ENCODE results near the gene PTBP2.

Gene PTBP2

DNA sequence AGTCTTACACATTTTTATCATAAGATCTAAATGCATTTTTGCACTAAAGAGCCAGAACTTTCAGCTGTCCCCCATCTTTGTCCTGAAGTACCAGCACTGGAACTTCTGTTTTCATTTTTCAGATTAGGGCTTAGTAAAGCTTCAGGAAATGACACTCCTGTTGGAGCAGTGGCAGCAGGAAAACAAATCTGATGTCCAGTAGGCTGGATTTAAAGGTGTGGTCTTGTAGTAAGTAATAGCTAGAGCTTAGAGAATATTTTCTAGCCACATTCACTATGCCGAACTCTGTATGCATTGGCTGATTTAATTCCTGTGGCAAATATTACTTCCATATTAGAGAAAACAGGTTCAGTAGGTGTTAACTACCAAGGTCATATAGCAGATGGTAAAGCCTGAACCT lies 103.6 kb downstream of the PTBP2 start:
- DNase-seq: no peak

DNA sequence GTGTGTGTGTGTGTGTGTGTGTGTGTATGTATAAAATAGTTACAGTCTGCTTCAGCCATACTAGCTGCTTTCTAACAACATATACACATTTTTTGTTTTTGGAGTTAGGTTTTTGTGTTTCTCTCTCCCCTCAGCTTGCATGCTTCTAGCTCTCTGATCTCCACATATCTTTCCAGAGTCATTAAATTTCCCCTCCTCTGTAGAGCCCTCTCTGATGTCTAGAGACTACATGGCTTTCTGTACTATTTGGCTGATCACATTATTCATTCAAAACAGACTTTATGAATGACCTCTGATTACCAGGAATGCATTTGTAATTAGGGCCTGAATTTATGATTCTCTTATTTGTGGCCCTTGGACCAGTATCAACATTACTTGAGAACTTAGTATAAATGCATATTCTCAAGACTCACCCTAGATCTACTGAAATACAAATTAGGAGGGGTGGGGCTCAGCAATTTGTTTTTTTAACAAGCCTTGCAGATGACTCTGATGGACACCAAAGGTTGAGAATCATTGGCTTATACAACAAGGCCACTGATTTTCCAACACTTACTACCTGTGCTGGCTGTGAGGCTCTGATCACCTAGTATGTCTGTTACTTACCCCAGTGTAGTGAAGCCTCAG lies 104.5 kb downstream of the PTBP2 start:
- no peak for DNase-seq

DNA sequence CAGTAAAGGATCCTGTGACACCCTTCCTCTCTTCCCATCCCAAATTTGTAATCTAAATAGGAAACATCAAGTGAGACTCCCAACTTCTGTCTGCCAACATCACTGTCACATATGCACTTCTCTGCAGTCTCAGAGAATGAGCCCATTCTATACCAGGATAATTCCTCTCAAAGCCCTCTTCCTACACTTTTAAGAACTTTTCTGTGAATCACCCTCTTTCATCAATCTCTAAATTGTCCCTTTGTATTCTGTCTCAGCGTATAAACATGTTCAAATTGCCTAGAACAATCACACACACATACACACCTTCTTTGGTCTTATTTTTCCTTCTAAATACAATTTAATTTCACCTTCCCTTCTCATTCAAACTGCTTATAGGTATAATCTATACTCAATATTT lies 111.8 kb downstream of the PTBP2 start:
- DNase-seq: no peak

DNA sequence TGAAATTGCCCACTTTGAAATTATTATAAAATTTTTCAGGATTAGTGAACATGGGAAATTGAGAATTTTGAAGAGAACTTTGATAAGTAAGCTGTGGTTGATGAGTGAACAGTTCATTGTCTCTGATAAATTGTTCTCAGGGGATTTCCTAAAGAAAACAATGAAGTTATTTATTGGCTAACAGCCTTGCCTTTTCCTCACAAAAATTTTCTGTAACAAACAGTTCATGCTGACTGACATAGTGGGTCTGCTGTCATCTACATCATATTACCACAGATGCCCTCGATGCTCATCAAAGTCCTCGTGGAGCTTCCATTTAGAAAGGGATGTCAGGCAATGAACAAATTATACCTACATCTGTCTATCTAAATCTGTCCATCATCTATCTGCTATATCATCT lies 113.4 kb downstream of the PTBP2 start:
- no peak for DNase-seq

DNA sequence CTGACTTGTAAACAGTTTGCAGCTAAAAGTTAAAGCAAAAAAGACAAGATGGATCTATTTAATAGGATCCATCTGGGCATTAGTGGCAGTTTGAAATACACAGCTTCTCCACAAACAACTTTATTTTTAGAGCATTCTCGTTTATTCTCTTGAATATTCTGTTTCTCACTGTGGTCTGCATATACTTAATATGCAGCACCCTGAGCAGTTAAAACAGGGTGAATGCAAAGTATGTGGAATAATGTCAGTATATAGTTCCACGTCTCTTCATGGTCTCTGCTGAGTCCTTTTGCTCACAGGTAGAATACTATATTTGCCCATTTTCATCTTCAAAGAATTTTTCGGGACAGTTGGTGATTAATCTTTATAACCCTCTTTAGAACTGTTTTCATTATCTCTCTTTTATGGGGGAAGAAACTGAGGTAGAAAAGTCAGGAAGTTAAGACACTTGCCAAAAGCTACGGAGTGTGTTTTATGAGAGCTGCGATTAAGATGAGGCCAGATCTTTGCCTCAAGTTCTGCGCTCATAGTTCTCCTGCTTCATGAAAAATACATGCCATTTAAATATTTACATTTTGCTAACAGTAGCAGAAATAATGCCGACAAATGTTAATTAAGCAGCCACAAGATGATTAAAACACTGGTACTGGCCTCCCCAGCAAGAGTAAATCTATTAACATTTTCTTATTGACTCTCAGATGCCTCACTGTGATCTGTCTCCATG lies 115.6 kb downstream of the PTBP2 start:
- no peak for DNase-seq

DNA sequence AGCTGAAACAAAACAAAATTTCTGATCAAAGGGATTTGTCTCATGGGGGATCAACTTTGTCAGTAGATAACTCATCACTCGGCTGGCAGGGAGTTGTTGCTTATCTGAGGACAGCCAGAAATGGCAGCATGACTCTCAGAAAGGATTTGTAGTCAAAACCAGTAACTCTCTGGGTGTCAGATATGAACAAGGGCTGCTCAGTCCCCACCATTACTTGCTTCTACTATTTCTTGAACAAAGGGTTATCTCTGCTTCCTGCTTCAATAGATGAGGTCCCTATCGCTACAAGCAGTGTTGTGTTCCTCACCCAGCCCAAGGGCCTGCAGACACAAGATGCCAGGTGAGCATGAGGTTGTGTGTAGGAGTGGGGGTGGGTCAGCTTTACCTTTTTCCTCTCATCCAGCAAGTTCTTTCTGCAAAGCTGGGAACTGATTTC lies 116.2 kb downstream of the PTBP2 start:
- DNase-seq: no peak

DNA sequence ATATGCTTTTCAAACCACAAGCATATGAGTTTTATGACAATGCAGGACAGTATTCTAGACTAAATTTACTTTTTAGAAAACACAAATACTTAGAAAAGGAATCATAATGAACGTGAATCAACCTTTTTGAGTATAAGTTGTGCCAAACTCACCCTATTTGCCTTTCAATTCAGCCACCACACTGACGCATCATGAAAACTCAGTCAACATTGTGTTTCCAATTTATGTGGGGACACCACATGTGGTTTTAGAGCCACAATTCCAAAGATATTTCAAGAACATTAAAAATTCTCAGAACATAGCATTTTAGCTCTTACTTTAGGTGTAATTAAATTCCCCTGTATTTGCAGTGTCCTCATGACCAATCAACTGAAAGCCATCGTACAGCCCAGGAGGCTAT lies 118.8 kb downstream of the PTBP2 start:
- no peak for DNase-seq

DNA sequence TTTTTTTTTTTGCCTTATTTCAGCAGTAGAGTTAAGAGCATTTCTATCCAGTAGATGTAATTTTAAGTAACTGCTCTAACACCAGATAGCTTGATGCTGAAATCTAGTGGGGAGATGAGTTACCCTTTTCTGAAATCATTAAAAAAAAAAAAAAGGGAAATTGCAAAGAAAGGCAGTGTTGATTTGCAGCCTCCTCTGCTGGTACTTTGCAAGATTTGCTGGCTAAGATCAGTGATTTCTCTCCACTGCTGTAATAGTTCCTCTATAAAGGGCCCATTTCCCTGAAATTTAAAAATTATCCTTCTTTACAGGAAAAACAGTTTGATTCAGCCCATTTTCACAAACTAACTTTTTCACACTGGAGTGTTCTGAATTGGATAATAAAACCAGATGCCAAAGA lies 120.6 kb downstream of the PTBP2 start:
- no peak for DNase-seq

DNA sequence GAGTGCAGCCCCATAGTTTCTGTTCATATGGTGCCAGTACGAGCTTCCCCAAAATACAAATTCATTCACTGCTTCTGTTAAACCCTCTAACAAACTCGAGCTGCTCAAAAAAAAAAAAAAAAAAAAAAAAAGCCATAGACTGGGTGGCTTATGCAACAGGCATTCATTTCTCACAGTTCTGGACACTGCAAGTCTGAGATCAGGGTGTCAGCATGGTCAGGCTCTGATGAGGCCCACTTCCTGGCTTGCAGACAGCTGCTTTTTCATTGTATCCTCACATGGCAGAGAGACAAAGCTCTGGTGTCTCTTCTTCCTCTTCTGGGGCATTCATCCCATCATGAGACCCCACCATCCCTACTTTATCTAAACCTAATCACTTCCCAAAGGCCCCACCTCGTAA lies 121.6 kb downstream of the PTBP2 start:
- DNase-seq: no peak

DNA sequence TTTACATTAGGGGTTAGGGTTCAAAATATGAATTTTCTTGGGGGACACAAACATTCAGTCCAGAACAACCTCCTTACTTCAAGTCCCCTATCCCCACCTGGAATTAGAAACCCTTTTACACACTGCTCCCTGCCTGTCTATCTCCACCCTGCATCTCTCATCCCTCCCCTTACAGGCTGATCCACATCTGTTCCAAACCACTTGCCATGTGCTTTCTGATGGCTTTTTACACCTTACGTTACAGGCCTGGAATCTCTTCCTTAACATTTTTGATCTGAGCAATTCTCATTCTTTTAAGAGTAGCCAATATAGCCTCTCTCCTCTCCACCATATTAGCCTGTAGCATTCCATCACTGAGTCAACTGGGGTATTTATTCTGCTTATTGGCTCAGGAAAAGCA lies 122.0 kb downstream of the PTBP2 start:
- no peak for DNase-seq

DNA sequence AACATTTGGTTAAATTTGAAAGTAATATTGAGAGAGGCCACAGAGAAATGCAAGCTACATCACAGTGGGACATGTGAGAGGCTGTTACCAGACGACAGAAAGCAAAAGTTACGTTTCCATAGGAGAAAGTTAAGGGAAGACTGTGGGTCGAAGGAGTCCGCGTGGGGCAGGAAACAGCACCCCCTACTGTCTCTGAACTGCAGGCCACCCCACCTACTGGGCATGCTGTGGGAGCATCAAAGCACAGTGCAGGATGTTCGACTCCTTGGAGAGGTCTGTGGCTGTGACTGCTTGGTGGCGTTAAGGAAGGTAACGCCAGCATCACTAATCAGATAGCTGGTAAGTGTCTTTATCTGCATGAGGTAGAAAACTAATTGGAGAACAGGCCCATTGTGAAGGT lies 123.9 kb downstream of the PTBP2 start:
- no peak for DNase-seq

DNA sequence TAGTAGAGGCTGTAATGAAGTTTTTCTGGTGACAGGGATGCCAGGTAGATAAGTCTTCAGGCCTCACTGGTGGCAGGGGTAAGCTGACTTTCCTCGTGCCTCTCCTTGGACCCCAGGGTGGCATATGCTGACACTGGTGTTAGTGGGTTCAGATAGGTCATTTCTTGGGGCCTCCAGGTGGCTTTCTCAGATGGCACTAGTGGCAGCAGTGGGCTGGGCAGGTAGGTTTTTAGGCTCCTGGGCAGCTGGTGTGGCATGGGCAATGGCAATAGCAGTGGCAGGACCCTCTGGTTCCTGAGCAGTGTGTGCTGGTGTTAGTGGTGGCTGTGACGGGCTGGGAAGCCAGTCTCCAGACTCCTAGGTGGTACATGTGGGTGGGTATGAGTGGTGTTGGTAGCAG lies 140.3 kb downstream of the PTBP2 start:
- DNase-seq: no peak

DNA sequence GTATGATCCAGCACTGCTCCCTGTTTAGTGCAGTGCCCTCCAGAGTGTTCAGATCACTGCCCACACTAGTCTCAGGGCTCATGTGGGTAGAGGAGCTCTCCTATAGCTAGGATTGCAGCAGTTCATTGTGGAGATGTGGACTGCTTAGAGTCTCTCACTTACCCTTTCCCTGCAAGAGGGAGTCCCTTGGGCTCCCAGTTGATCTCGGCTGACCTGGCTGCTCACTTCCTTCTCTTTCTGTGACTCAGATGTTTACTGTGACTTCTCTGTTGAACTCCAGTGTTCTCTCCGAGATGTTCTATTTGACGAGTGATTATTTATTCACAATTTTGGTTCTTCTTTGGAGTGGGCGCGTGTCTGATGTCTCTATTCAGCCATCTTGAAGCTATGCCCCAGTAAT lies 141.9 kb downstream of the PTBP2 start:
- DNase-seq: no peak
